SK-N-SH treated with all-trans-retinoic acid at 6 μM for 48 hours (cell line): Measurements from ENCODE around the gene SLC51B.

Experiments used
- CREB5 ChIP-seq: fragments of 250-450 bp; sonication (Bioruptor Pico); IDR thresholded peaks from 2 replicates; pipeline ENCODE4 v1.5.1; 2020; ENCODE audit warnings: low read depth, mild to moderate bottlenecking, moderate library complexity
- CSRNP3 ChIP-seq: fragments of 250-450 bp; sonication (Bioruptor Pico); IDR thresholded peaks from 2 replicates; pipeline ENCODE4 v1.5.1; 2021; ENCODE audit warnings: mild to moderate bottlenecking, moderate library complexity
- PATZ1 ChIP-seq: fragments of 250-450 bp; sonication (Bioruptor Pico); IDR thresholded peaks from 2 replicates; pipeline ENCODE4 v1.8.0; 2020; ENCODE audit warnings: mild to moderate bottlenecking, moderate library complexity, borderline replicate concordance
- TSHZ2 ChIP-seq: fragments of 250-450 bp; sonication (Bioruptor Pico); IDR thresholded peaks from 2 replicates; pipeline ENCODE4 v1.5.0; 2020; ENCODE audit warnings: mild to moderate bottlenecking, moderate library complexity
- ZFP3 ChIP-seq: fragments of 250-450 bp; sonication (Bioruptor Pico); IDR thresholded peaks from 2 replicates; pipeline ENCODE4 v1.5.0; 2020; ENCODE audit warnings: mild to moderate bottlenecking, moderate library complexity
- ZNF8 ChIP-seq: fragments of 450-650 bp; formaldehyde crosslinking; IDR thresholded peaks from 2 replicates; pipeline ENCODE4 v1.5.0; 2020; ENCODE audit warnings: mild to moderate bottlenecking, moderate library complexity

- TF ChIP-seq ZFP3 (no peak), TSHZ2 (no peak), CREB5 (CRISPR knock-in tag) (no peak), PATZ1 (no peak), ZNF8 (CRISPR knock-in tag) (no peak), CSRNP3 (no peak)
Observed at GRCh38 chr15:65020419-65020818, 24.8 kb upstream of the SLC51B start.
